ENCODE data around the gene RPL23.

Gene RPL23

DNA sequence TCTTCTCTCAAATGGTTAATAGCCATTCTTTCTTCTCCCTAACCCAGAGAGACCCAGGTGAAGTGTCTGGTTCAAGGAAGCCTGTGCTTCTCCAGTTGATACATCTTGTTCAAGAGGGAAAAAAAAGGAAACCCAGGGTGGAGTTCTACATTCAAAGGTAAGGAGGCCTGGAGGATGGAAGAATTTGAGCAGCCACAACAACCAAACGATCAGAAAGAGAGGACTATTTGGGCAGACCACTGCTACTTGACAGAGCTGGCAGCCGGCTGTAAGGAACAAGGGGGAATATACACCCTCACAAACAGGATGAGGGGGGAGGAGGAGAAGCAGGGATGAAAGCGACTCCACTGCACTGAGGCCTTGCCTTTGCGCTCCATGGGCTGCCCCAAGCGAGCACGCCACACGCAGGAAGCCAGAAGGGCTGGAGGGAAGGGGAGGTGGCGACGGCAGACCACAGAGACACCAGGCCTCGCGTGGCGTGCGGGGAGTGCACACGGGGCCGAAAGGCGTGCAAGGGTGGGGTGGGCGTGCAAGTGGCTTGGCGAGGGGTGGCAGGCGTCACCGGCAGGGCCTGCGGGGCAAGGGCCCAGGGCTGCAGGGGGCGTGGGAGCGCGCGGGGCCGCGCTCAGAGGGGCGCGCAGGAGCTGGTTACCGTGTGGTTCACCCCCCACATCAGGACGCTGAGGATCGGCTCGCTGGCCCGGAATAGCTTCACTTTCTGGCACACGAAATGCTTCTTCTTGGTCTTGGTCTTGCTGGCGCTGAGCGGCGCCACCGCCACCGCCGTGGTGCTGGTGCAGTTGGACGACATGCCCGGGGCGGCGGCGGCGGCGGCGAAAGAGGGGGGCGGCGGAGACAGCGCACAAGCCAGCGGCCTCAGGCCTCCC, 54.7 kb downstream of the RPL23 start:
- DNase-seq (ENCODE audit: low read depth): peak; percentile 27

Measured in T follicular helper cell (primary cell).